Esophagus squamous epithelium (tissue), 5 donors: ENCODE measurements around the gene TPO. TPM values are rescaled to one million over a fixed set of nuclear protein-coding genes. Genes with fewer than 3 reads are reported as not detected.

Experiments used
- DNase-seq: peaks from one replicate; lab custom pipeline; 2025; lab: John Stamatoyannopoulos, UW
- H3K27ac ChIP-seq, 4 donors: fragments of 200-600 bp; sonication (generic); one replicate each; pipeline ENCODE4 v1.5.1; 2016 to 2019; ENCODE audit warnings: mild to moderate bottlenecking in 1 of 4
- H3K27me3 ChIP-seq, 4 donors: fragments of 200-600 bp; sonication (generic); 1 replicate in 3 of 4; 2 replicates in 1 of 4; pipeline versions ENCODE4 v1.5.1 to v1.6.0; 2017 to 2021; ENCODE audit warnings: antibody characterized with exemption in 1 of 4
- H3K36me3 ChIP-seq, 3 donors: fragments of 200-600 bp; sonication (generic); one replicate each; pipeline ENCODE4 v1.5.1; 2016 to 2019
- H3K4me1 ChIP-seq, 3 donors: fragments of 200-600 bp; sonication (generic); one replicate each; pipeline ENCODE4 v1.5.1; 2017 to 2019
- H3K4me3 ChIP-seq, 4 donors: fragments of 200-600 bp; sonication (generic); 1 replicate in 3 of 4; 2 replicates in 1 of 4; pipeline ENCODE4 v1.5.1; 2016 to 2019; ENCODE audit warnings: mild to moderate bottlenecking in 2 of 4, moderate library complexity in 1 of 4
- H3K9me3 ChIP-seq, 3 donors: fragments of 200-600 bp; sonication (generic); one replicate each; pipeline ENCODE4 v1.5.1; 2016 to 2019
- CTCF ChIP-seq, 6 experiments: fragments of 450-650 bp in 4 of 6; fragments of 200-600 bp in 2 of 6; sonication (generic) in 2 of 6; IDR thresholded peaks; one replicate each; pipeline ENCODE4 v1.5.1; 2016 to 2019; ENCODE audit warnings: antibody characterized with exemption in 6 of 6, mild to moderate bottlenecking in 4 of 6, moderate library complexity in 4 of 6
- POLR2A ChIP-seq, 4 donors: fragments of 450-650 bp; IDR thresholded peaks; one replicate each; pipeline ENCODE4 v1.6.1; 2017; ENCODE audit warnings: antibody characterized with exemption in 4 of 4, mild to moderate bottlenecking in 4 of 4, moderate library complexity in 3 of 4
- WGBS, 2 donors: methylation state at CpG; one replicate each; pipeline ENCODE4 v1.1.5; 2018; 5-methylcytosine and 5-hydroxymethylcytosine counted together
- intact Hi-C: fragments of 100-400 bp; cut with DNase I; formaldehyde crosslinking; loops from one replicate; pipeline ENCODE4 v1.15.0; 2022
- total RNA-seq, 4 donors: library from RNA; depleted of rRNA; stranded (reverse); fragments of >200 nt; gene quantifications; one replicate each; pipeline ENCODE4 v1.1.0, GENCODE V29; 2016
- donor health status: DM: yes; HTN: yes; CAD: no.

The TPO gene
- total RNA-seq, 4 donors from 2014 or later = 0.31 to 4.6 (median 2.7) TPM

- H3K4me3 ChIP-seq = no peak overlapping the region
- H3K27ac ChIP-seq = no peak overlapping the region
- H3K36me3 ChIP-seq = no peaks in the 10 kb centered on the region
- DNase-seq = no peak
- TF ChIP-seq POLR2A (IDR thresholded peaks at IDR 0.05) (no peak), CTCF (IDR thresholded peaks at IDR 0.05) (peak in 3 of 6 experiments; percentile 14 to 49 (median 15))
- no peaks in the 10 kb centered on the region for H3K9me3 ChIP-seq
- WGBS, 2 donors = 47 to 55% methylated on average over 10 of the region's 10 CpGs
- H3K4me1 ChIP-seq = no peaks in the 10 kb centered on the region
- H3K27me3 ChIP-seq = peaks cover 0 to 4% (median 0%) of the 10 kb centered on the region in 4 donors
- intact Hi-C loops = no loop called here
Observed at GRCh38 chr2:1538663-1539062, 125.4 kb downstream of the TPO start.

- intact Hi-C loops = no loop called here
- Histone ChIP-seq H3K27ac (no peak overlapping the region), H3K4me3 (no peak overlapping the region), H3K27me3 (peaks cover 0 to 4% (median 0%) of the 10 kb centered on the region in 4 donors), H3K9me3 (no peaks in the 10 kb centered on the region), H3K36me3 (no peaks in the 10 kb centered on the region), H3K4me1 (no peaks in the 10 kb centered on the region)
- DNase-seq = no peak
- WGBS, 2 donors = 83 to 97% methylated on average over 4 to 5 of the region's 19 CpGs
- no peak for TF ChIP-seq CTCF (IDR thresholded peaks at IDR 0.05)
- TF ChIP-seq POLR2A (IDR thresholded peaks at IDR 0.05) = no peak
Observed at GRCh38 chr2:1539441-1539840, 126.2 kb downstream of the TPO start.

GRCh38 chr2:1539973-1540372 lies 126.7 kb downstream of the TPO start:
- no peak for TF ChIP-seq POLR2A (IDR thresholded peaks at IDR 0.05)
- TF ChIP-seq CTCF (IDR thresholded peaks at IDR 0.05) = no peak
- no peaks in the 10 kb centered on the region for H3K4me1 ChIP-seq
- no peaks in the 10 kb centered on the region for H3K9me3 ChIP-seq
- H3K4me3 ChIP-seq = no peak overlapping the region
- intact Hi-C loops = loop anchor here (10.0 kb wide), 2 partner anchors 675 to 825 kb away; no protein-coding TSS in a partner anchor
- whole genome bisulfite sequencing, 2 donors = 87 to 89% methylated on average over 10 to 13 of the region's 13 CpGs
- H3K36me3 ChIP-seq = no peaks in the 10 kb centered on the region
- DNase-seq = no peak
- peaks cover 0 to 4% (median 0%) of the 10 kb centered on the region in 4 donors for H3K27me3 ChIP-seq
- no peak overlapping the region for H3K27ac ChIP-seq

GRCh38 chr2:1540481-1540880 lies 127.2 kb downstream of the TPO start:
- Histone ChIP-seq H3K4me3 (no peak overlapping the region), H3K36me3 (no peaks in the 10 kb centered on the region), H3K9me3 (no peaks in the 10 kb centered on the region), H3K27ac (no peak overlapping the region), H3K27me3 (peaks cover 0 to 4% (median 0%) of the 10 kb centered on the region in 4 donors), H3K4me1 (no peaks in the 10 kb centered on the region)
- TF ChIP-seq POLR2A (IDR thresholded peaks at IDR 0.05) = no peak
- no peak for TF ChIP-seq CTCF (IDR thresholded peaks at IDR 0.05)
- intact Hi-C loops = loop anchor here (10.0 kb wide), 2 partner anchors 676 to 826 kb away; no protein-coding TSS in a partner anchor
- 81 to 97% methylated on average over 9 to 20 of the region's 25 CpGs for WGBS, 2 donors
- no peak for DNase-seq

- Histone ChIP-seq H3K4me3 (no peak overlapping the region), H3K27me3 (peaks cover 0 to 5% (median 0%) of the 10 kb centered on the region in 4 donors), H3K4me1 (peaks cover 0 to 5% (median 0%) of the 10 kb centered on the region in 3 donors), H3K27ac (no peak overlapping the region), H3K9me3 (no peaks in the 10 kb centered on the region), H3K36me3 (no peaks in the 10 kb centered on the region)
- 88 to 89% methylated on average over 6 of the region's 6 CpGs for WGBS, 2 donors
- DNase-seq = no peak
- intact Hi-C loops = loop anchor here (10.0 kb wide), 2 partner anchors 676 to 826 kb away; no protein-coding TSS in a partner anchor
- TF ChIP-seq CTCF (IDR thresholded peaks at IDR 0.05) (no peak), POLR2A (IDR thresholded peaks at IDR 0.05) (no peak)
Observed at GRCh38 chr2:1541040-1541439, 127.8 kb downstream of the TPO start.
